Measurements from ENCODE around the gene PCSK5.

The PCSK5 gene

GRCh38 chr9:76138360-76138759, 247.9 kb downstream of the PCSK5 start:
- H3K4me3 ChIP-seq (ENCODE audit: low read depth, low read length) = no peak overlapping the region
- DNase-seq (ENCODE audit: low read depth) = no peak
- no peak for TF ChIP-seq CTCF (IDR thresholded peaks at IDR 0.05; ENCODE audit: control insufficient read depth, extremely low read depth, insufficient read depth)

GRCh38 chr9:76143834-76144233, 253.4 kb downstream of the PCSK5 start:
- DNase-seq (ENCODE audit: low read depth) = no peak
- H3K4me3 ChIP-seq (ENCODE audit: low read depth, low read length) = no peak overlapping the region
- TF ChIP-seq CTCF (IDR thresholded peaks at IDR 0.05; ENCODE audit: control insufficient read depth, extremely low read depth, insufficient read depth) = no peak

- DNase-seq (ENCODE audit: low read depth) = no peak
Measured at GRCh38 chr9:76150013-76150412, 259.5 kb downstream of the PCSK5 start.

GRCh38 chr9:76151267-76151666, 260.8 kb downstream of the PCSK5 start:
- no peak for DNase-seq (ENCODE audit: low read depth)
- TF ChIP-seq CTCF (IDR thresholded peaks at IDR 0.05; ENCODE audit: control insufficient read depth, extremely low read depth, insufficient read depth) = no peak
- no peak overlapping the region for H3K4me3 ChIP-seq (ENCODE audit: low read depth, low read length)

More at GRCh38 chr9:76150013-76150412, 259.5 kb downstream of the PCSK5 start:
- no peak for TF ChIP-seq CTCF (IDR thresholded peaks at IDR 0.05; ENCODE audit: control insufficient read depth, extremely low read depth, insufficient read depth)
- H3K4me3 ChIP-seq (ENCODE audit: low read depth, low read length) = no peak overlapping the region

- no peak overlapping the region for H3K4me3 ChIP-seq (ENCODE audit: low read depth, low read length)
- DNase-seq (ENCODE audit: low read depth) = no peak
- TF ChIP-seq CTCF (IDR thresholded peaks at IDR 0.05; ENCODE audit: control insufficient read depth, extremely low read depth, insufficient read depth) = no peak
Measured at GRCh38 chr9:76153339-76153738, 262.9 kb downstream of the PCSK5 start.

GRCh38 chr9:76153902-76154629, 263.6 kb downstream of the PCSK5 start:
- no peak overlapping the region for H3K4me3 ChIP-seq (ENCODE audit: low read depth, low read length)
- TF ChIP-seq CTCF (IDR thresholded peaks at IDR 0.05; ENCODE audit: control insufficient read depth, extremely low read depth, insufficient read depth) = no peak
- no peak for DNase-seq (ENCODE audit: low read depth)

GRCh38 chr9:76155361-76155760, 264.9 kb downstream of the PCSK5 start:
- DNase-seq (ENCODE audit: low read depth) = no peak
- no peak overlapping the region for H3K4me3 ChIP-seq (ENCODE audit: low read depth, low read length)
- no peak for TF ChIP-seq CTCF (IDR thresholded peaks at IDR 0.05; ENCODE audit: control insufficient read depth, extremely low read depth, insufficient read depth)

Measured in LNCaP clone FGC (cell line).